Thymus (tissue), 11 donors: ENCODE results near the gene STX18. TPM values are rescaled to one million over a fixed set of nuclear protein-coding genes. Genes with fewer than 3 reads are reported as not detected.

ENCODE experiments used
- DNase-seq, 9 donors: peaks; one replicate each; pipeline ENCODE4 v3.0.0-alpha.2; 2013; ENCODE audit warnings: low spot score in 9 of 9, low read depth in 6 of 9, missing footprints in 1 of 9
- H3K27ac ChIP-seq, 2 donors: one replicate each; pipeline ENCODE4 v1.5.1; 2013; ENCODE audit warnings: control low read depth in 1 of 2, low read depth in 1 of 2, low read length in 1 of 2, mild to moderate bottlenecking in 1 of 2, moderate library complexity in 1 of 2
- H3K27me3 ChIP-seq, 2 donors: one replicate each; pipeline ENCODE4 v1.5.1; 2013; ENCODE audit warnings: low read length in 1 of 2; ENCODE audit not compliant: control insufficient read depth in 2 of 2, insufficient read depth in 1 of 2
- H3K36me3 ChIP-seq, 2 donors: one replicate each; pipeline ENCODE4 v1.5.1; 2013; ENCODE audit warnings: low read length in 1 of 2, mild to moderate bottlenecking in 1 of 2, moderate library complexity in 1 of 2; ENCODE audit not compliant: control insufficient read depth in 2 of 2, insufficient read depth in 2 of 2
- H3K4me1 ChIP-seq, 2 donors: one replicate each; pipeline ENCODE4 v1.5.1; 2013; ENCODE audit warnings: low read length in 2 of 2; ENCODE audit not compliant: control insufficient read depth in 2 of 2, insufficient read depth in 2 of 2
- H3K4me3 ChIP-seq, 2 donors: one replicate each; pipeline ENCODE4 v1.5.1; 2013; ENCODE audit warnings: low read length in 2 of 2, control low read depth in 1 of 2, mild to moderate bottlenecking in 1 of 2
- H3K9me3 ChIP-seq, 2 donors: one replicate each; pipeline ENCODE4 v1.5.1; 2013; ENCODE audit warnings: low read length in 1 of 2, mild to moderate bottlenecking in 1 of 2; ENCODE audit not compliant: control insufficient read depth in 2 of 2, insufficient read depth in 1 of 2
- WGBS: extraction: QIAGEN DNeasy Blood & Tissue Kit; methylation state at CpG from one replicate; pipeline ENCODE4 v1.1.7; 2013; 5-methylcytosine and 5-hydroxymethylcytosine counted together
- polyA plus RNA-seq: library from polyadenylated mRNA; stranded (reverse); fragments of 200-250 nt; gene quantifications from one replicate; pipeline ENCODE4 v1.2.3, GENCODE V29; 2013
- total RNA-seq: library from RNA; stranded (reverse); fragments of 120-200 nt; gene quantifications from one replicate; pipeline ENCODE4 v1.2.4, GENCODE V29; 2013
- donor health status: healthy.

The STX18 gene
- total and polyA plus RNA-seq, 2 donors: 27.8 to 33.1 TPM

- Histone ChIP-seq H3K4me3 (peak overlapping the region; percentile 59 to 83), H3K9me3 (no peaks in the 10 kb centered on the region), H3K36me3 (peaks cover 0 to 5% of the 10 kb centered on the region in 2 donors), H3K4me1 (peaks cover 5 to 24% of the 10 kb centered on the region in 2 donors), H3K27me3 (no peaks in the 10 kb centered on the region), H3K27ac (no peak overlapping the region)
- DNase-seq: no peak
- WGBS: 32% methylated on average over 12 of the region's 12 CpGs
These were observed 1.1 kb upstream of the STX18 start for GRCh38 chr4:4542774-4543485.

GRCh38 chr4:4541040-4541631 is 712 bp downstream of the STX18 start:
- Histone ChIP-seq H3K9me3 (no peaks in the 10 kb centered on the region), H3K36me3 (no peaks in the 10 kb centered on the region), H3K27me3 (no peaks in the 10 kb centered on the region), H3K4me1 (peaks cover 5 to 24% of the 10 kb centered on the region in 2 donors), H3K27ac (peak overlapping the region in 1 of 2 donors; percentile 48), H3K4me3 (peak overlapping the region; percentile 59 to 83)
- peak in 7 of 9 donors; percentile 8 to 46 (median 14) for DNase-seq
- WGBS: 14% methylated on average over 10 of the region's 10 CpGs

- Histone ChIP-seq H3K36me3 (no peaks in the 10 kb centered on the region), H3K4me1 (peaks cover 5 to 24% of the 10 kb centered on the region in 2 donors), H3K27ac (no peak overlapping the region), H3K9me3 (no peaks in the 10 kb centered on the region), H3K4me3 (no peak overlapping the region), H3K27me3 (no peaks in the 10 kb centered on the region)
- WGBS: 94% methylated on average over 2 of the region's 2 CpGs
- DNase-seq: no peak
These were observed 2.4 kb downstream of the STX18 start for GRCh38 chr4:4539481-4539880.

GRCh38 chr4:4535590-4535989 is 6.3 kb downstream of the STX18 start:
- H3K36me3 ChIP-seq: no peaks in the 10 kb centered on the region
- no peak overlapping the region for H3K27ac ChIP-seq
- H3K4me3 ChIP-seq: no peak overlapping the region
- no peaks in the 10 kb centered on the region for H3K27me3 ChIP-seq
- H3K9me3 ChIP-seq: no peaks in the 10 kb centered on the region
- H3K4me1 ChIP-seq: peaks cover 0 to 10% of the 10 kb centered on the region in 2 donors
- no peak for DNase-seq

- no peak overlapping the region for H3K27ac ChIP-seq
- H3K9me3 ChIP-seq: no peaks in the 10 kb centered on the region
- no peaks in the 10 kb centered on the region for H3K36me3 ChIP-seq
- H3K4me3 ChIP-seq: no peak overlapping the region
- H3K4me1 ChIP-seq: peaks cover 0 to 3% of the 10 kb centered on the region in 2 donors
- DNase-seq: no peak
- H3K27me3 ChIP-seq: no peaks in the 10 kb centered on the region
- 98% methylated on average over 9 of the region's 9 CpGs for whole genome bisulfite sequencing
These were observed 7.2 kb downstream of the STX18 start for GRCh38 chr4:4534515-4535145.

- DNase-seq: no peak
- no peaks in the 10 kb centered on the region for H3K36me3 ChIP-seq
- H3K9me3 ChIP-seq: no peaks in the 10 kb centered on the region
- H3K4me1 ChIP-seq: no peaks in the 10 kb centered on the region
- no peak overlapping the region for H3K4me3 ChIP-seq
- WGBS: 97% methylated on average over 8 of the region's 8 CpGs
- H3K27me3 ChIP-seq: no peaks in the 10 kb centered on the region
- no peak overlapping the region for H3K27ac ChIP-seq
These were observed 8.2 kb downstream of the STX18 start for GRCh38 chr4:4533461-4534169.

GRCh38 chr4:4532371-4533154 is 9.3 kb downstream of the STX18 start:
- H3K9me3 ChIP-seq: no peaks in the 10 kb centered on the region
- no peaks in the 10 kb centered on the region for H3K4me1 ChIP-seq
- H3K4me3 ChIP-seq: no peak overlapping the region
- no peaks in the 10 kb centered on the region for H3K27me3 ChIP-seq
- DNase-seq: no peak
- over 99% methylated on average over 3 of the region's 3 CpGs for WGBS
- H3K27ac ChIP-seq: no peak overlapping the region
- no peaks in the 10 kb centered on the region for H3K36me3 ChIP-seq

GRCh38 chr4:4529392-4529791 is 12.5 kb downstream of the STX18 start:
- DNase-seq: no peak
- Histone ChIP-seq H3K36me3 (no peaks in the 10 kb centered on the region), H3K27ac (no peak overlapping the region), H3K9me3 (no peaks in the 10 kb centered on the region), H3K4me1 (no peaks in the 10 kb centered on the region), H3K27me3 (no peaks in the 10 kb centered on the region), H3K4me3 (no peak overlapping the region)
- WGBS: 97% methylated on average over 5 of the region's 5 CpGs
